GM11168 (cell line): ENCODE measurements around the gene TNS2.
"Not testable (repeated sequence)": the region's sequence is repeated elsewhere in the genome, so short reads cannot be mapped to it uniquely, and the experiment has no call there.

Experiments
- in situ Hi-C: fragments of 300-500 bp; cut with MboI; formaldehyde crosslinking; loops from one replicate; pipeline ENCODE4 v1.12.0; 2022; ENCODE audit warnings: low sequenced_read_pairs; ENCODE audit not compliant: unreplicated experiment

TNS2 gene

GRCh38 chr12:53049571-53050318, at the start of gene TNS2:
Gene TNS2, plus strand, starts transcription at chr12:53050065. Its CDS starts 121 bp downstream, at chr12:53050186.
- in situ Hi-C loops, result no loop called here

GRCh38 chr12:53004178-53004577, 45.7 kb upstream of the TNS2 start:
- in situ Hi-C loops, result no loop called here

- in situ Hi-C loops, result no loop called here
Observed at GRCh38 chr12:53004582-53004981, 45.3 kb upstream of the TNS2 start.

- in situ Hi-C loops, result no loop called here
Observed at GRCh38 chr12:53005215-53005985, 44.5 kb upstream of the TNS2 start.

GRCh38 chr12:53005986-53006809, 43.7 kb upstream of the TNS2 start, which contains the start of gene EIF4B:
Gene EIF4B, plus strand, starts transcription at chr12:53006456. Its CDS starts 28 bp downstream, at chr12:53006484.
- in situ Hi-C loops, result no loop called here

GRCh38 chr12:53006810-53007309, 43.0 kb upstream of the TNS2 start:
- in situ Hi-C loops, result no loop called here

GRCh38 chr12:53007343-53007742, 42.5 kb upstream of the TNS2 start:
- in situ Hi-C loops, result no loop called here

- in situ Hi-C loops, result not testable (repeated sequence)
Observed at GRCh38 chr12:53008760-53009159, 41.1 kb upstream of the TNS2 start.

- in situ Hi-C loops, result no loop called here
Observed at GRCh38 chr12:53010955-53011354, 38.9 kb upstream of the TNS2 start.

GRCh38 chr12:53011889-53012288, 38.0 kb upstream of the TNS2 start:
- in situ Hi-C loops, result no loop called here

GRCh38 chr12:53012928-53013327, 36.9 kb upstream of the TNS2 start:
- in situ Hi-C loops, result no loop called here

- in situ Hi-C loops, result no loop called here
Observed at GRCh38 chr12:53014709-53015108, 35.2 kb upstream of the TNS2 start.

- in situ Hi-C loops, result no loop called here
Observed at GRCh38 chr12:53025250-53025649, 24.6 kb upstream of the TNS2 start.

- in situ Hi-C loops, result not testable (repeated sequence)
Observed at GRCh38 chr12:53027014-53027413, 22.9 kb upstream of the TNS2 start.

- in situ Hi-C loops, result no loop called here
Observed at GRCh38 chr12:53031616-53032015, 18.2 kb upstream of the TNS2 start.

- in situ Hi-C loops, result not testable (repeated sequence)
Observed at GRCh38 chr12:53033832-53034231, 16.0 kb upstream of the TNS2 start.

- in situ Hi-C loops, result no loop called here
Observed at GRCh38 chr12:53034459-53034858, 15.4 kb upstream of the TNS2 start.

- in situ Hi-C loops, result no loop called here
Observed at GRCh38 chr12:53036802-53037201, 13.1 kb upstream of the TNS2 start.

GRCh38 chr12:53039851-53040250, 10.0 kb upstream of the TNS2 start:
- in situ Hi-C loops, result no loop called here
